ENCODE measurements around the gene PNPT1. TPM values are rescaled to one million over a fixed set of nuclear protein-coding genes. Genes with fewer than 3 reads are reported as not detected.

The PNPT1 gene
- polyA plus RNA-seq, 1 of the 3 experiments (the other 2 are of a cell fraction): 11.7 TPM

- CTCF ChIA-PET: no interaction called here
- TF ChIP-seq PBX3 (IDR thresholded peaks at IDR 0.05) (no peak), TAF1 (IDR thresholded peaks at IDR 0.05; ENCODE audit: borderline replicate concordance, low read depth, low read length) (no peak), CHD2 (IDR thresholded peaks at IDR 0.05; ENCODE audit: low read length, partially characterized antibody) (no peak), MXI1 (IDR thresholded peaks at IDR 0.05; ENCODE audit: low read depth, low read length) (no peak), FOXM1 (IDR thresholded peaks at IDR 0.05; ENCODE audit: low read depth) (no peak), FOSL2 (IDR thresholded peaks at IDR 0.05; ENCODE audit: borderline replicate concordance, low read depth) (no peak), RAD21 (IDR thresholded peaks at IDR 0.05; ENCODE audit: low read length) (no peak), POLR2AphosphoS5 (IDR thresholded peaks at IDR 0.05; ENCODE audit: low read depth, low read length) (no peak), GATA2 (CRISPR knock-in tag; IDR thresholded peaks at IDR 0.05) (no peak), SIN3A (IDR thresholded peaks at IDR 0.05; ENCODE audit: borderline replicate concordance, low read depth, low read length) (no peak)
- H3K9ac ChIP-seq: no peak overlapping the region
- no peak for DNase-seq
- H2AFZ ChIP-seq (ENCODE audit: low read depth): no peak overlapping the region
- H3K27me3 ChIP-seq (ENCODE audit: insufficient read depth): no peaks in the 10 kb centered on the region
- no peaks in the 10 kb centered on the region for H3K36me3 ChIP-seq (replicated peaks in 1 of 2; ENCODE audit: control insufficient read depth in 1 of 2, insufficient read depth in 2 of 2, low read length in 1 of 2)
- no peaks in the 10 kb centered on the region for H3K9me3 ChIP-seq
- no peaks in the 10 kb centered on the region for H3K79me2 ChIP-seq (ENCODE audit: insufficient read depth)
- WGBS (ENCODE audit: low lambda C conversion rate): 14% methylated on average over 1 of the region's 1 CpG
- POLR2A ChIA-PET: no interaction called here
- no peaks in the 10 kb centered on the region for H3F3A ChIP-seq (replicated peaks; ENCODE audit: insufficient read depth)
- no peak overlapping the region for H3K4me3 ChIP-seq (ENCODE audit: low read depth in 2 of 2, low read length in 1 of 2)
- H3K9me2 ChIP-seq: no peaks in the 10 kb centered on the region
- H3K4me2 ChIP-seq: no peak overlapping the region
- no peak overlapping the region for H3K27ac ChIP-seq (ENCODE audit: low read depth in 2 of 2, low read length in 1 of 2)
- H4K20me1 ChIP-seq (ENCODE audit: insufficient read depth): no peaks in the 10 kb centered on the region
- no peaks in the 10 kb centered on the region; a peak in 1 of 4 replicates for H3K4me1 ChIP-seq (ENCODE audit: control insufficient read depth in 1 of 2, insufficient read depth in 2 of 2, low read depth in 1 of 2, low read length in 1 of 2)
Observed at GRCh38 chr2:55729136-55729685, 35.6 kb upstream of the PNPT1 start.

- H3K4me3 ChIP-seq (ENCODE audit: low read depth in 2 of 2, low read length in 1 of 2): no peak overlapping the region
- no peaks in the 10 kb centered on the region for H3F3A ChIP-seq (replicated peaks; ENCODE audit: insufficient read depth)
- peaks cover 3% of the 10 kb centered on the region in 2 experiments; a peak in 2 of 4 replicates for H3K4me1 ChIP-seq (ENCODE audit: control insufficient read depth in 1 of 2, insufficient read depth in 2 of 2, low read depth in 1 of 2, low read length in 1 of 2)
- no peaks in the 10 kb centered on the region for H3K36me3 ChIP-seq (replicated peaks in 1 of 2; ENCODE audit: control insufficient read depth in 1 of 2, insufficient read depth in 2 of 2, low read length in 1 of 2)
- TF ChIP-seq POLR2AphosphoS5 (IDR thresholded peaks at IDR 0.05; ENCODE audit: low read depth, low read length) (no peak), TCF12 (IDR thresholded peaks at IDR 0.05) (no peak), ZBTB33 (IDR thresholded peaks at IDR 0.05; ENCODE audit: borderline replicate concordance, low read depth) (no peak), PBX3 (IDR thresholded peaks at IDR 0.05) (no peak), FOSL2 (IDR thresholded peaks at IDR 0.05; ENCODE audit: borderline replicate concordance, low read depth) (no peak), GABPA (IDR thresholded peaks at IDR 0.05; ENCODE audit: low read depth) (no peak), MXI1 (IDR thresholded peaks at IDR 0.05; ENCODE audit: low read depth, low read length) (no peak)
- H3K79me2 ChIP-seq (ENCODE audit: insufficient read depth): no peaks in the 10 kb centered on the region
- H3K9ac ChIP-seq: no peak overlapping the region
- no peak overlapping the region for H3K27ac ChIP-seq (ENCODE audit: low read depth in 2 of 2, low read length in 1 of 2)
- no peaks in the 10 kb centered on the region for H3K9me3 ChIP-seq
- WGBS (ENCODE audit: low lambda C conversion rate): 62% methylated on average over 5 of the region's 5 CpGs
- no peak overlapping the region for H3K4me2 ChIP-seq
- ChIA-PET POLR2A (no interaction called here), CTCF (interaction anchor here (5.0 kb wide), 1 partner anchor 240 kb away, joined by 23 read pairs; no protein-coding TSS in a partner anchor)
- H4K20me1 ChIP-seq (ENCODE audit: insufficient read depth): no peaks in the 10 kb centered on the region
- H2AFZ ChIP-seq (ENCODE audit: low read depth): no peak overlapping the region
- H3K9me2 ChIP-seq: no peaks in the 10 kb centered on the region
- DNase-seq: no peak
- H3K27me3 ChIP-seq (ENCODE audit: insufficient read depth): no peaks in the 10 kb centered on the region
Observed at GRCh38 chr2:55721596-55722215, 28.1 kb upstream of the PNPT1 start.

Measured in SK-N-SH (cell line).